Neural crest cell (in vitro differentiated cells): ENCODE results near the gene CLIP4. TPM values are rescaled to one million over a fixed set of nuclear protein-coding genes. Genes with fewer than 3 reads are reported as not detected.

Experiments
- DNase-seq: peaks from one replicate; pipeline ENCODE4 v3.0.0; 2021; ENCODE audit warnings: low read depth, mixed read lengths, low spot score
- H3K27ac Mint-ChIP-seq: one replicate; pipeline ENCODE4 v1.8.0; 2021; ENCODE audit warnings: mild to moderate bottlenecking, mixed read lengths; ENCODE audit not compliant: unreplicated experiment
- H3K27me3 Mint-ChIP-seq: 2 replicates; pipeline ENCODE4 v1.8.0; 2021; ENCODE audit warnings: low read depth, mild to moderate bottlenecking, mixed read lengths
- H3K36me3 Mint-ChIP-seq: 2 replicates; pipeline ENCODE4 v1.8.0; 2021; ENCODE audit warnings: low read depth, mild to moderate bottlenecking, mixed read lengths
- H3K4me1 Mint-ChIP-seq: 2 replicates; pipeline ENCODE4 v1.8.0; 2021; ENCODE audit warnings: mixed read lengths
- H3K4me3 Mint-ChIP-seq: one replicate; pipeline ENCODE4 v1.8.0; 2021; ENCODE audit warnings: mild to moderate bottlenecking, mixed read lengths
- H3K9me3 Mint-ChIP-seq: 2 replicates; pipeline ENCODE4 v1.8.0; 2021; ENCODE audit warnings: mixed read lengths
- total RNA-seq: library from RNA; stranded (reverse); gene quantifications from 2 replicates; pipeline ENCODE4 v1.2.1, GENCODE V29; 2021
- TF ChIP-seq, protein P1 (sequence below): fragments of 200-600 bp; sonication (generic); conservative IDR thresholded peaks from 2 replicates; pipeline ENCODE4 v1.5.0; 2021; ENCODE audit warnings: antibody characterized with exemption, mild to moderate bottlenecking

CLIP4 gene
- total RNA-seq, 1 donor from 2014 or later, result 14.5 TPM

DNA sequence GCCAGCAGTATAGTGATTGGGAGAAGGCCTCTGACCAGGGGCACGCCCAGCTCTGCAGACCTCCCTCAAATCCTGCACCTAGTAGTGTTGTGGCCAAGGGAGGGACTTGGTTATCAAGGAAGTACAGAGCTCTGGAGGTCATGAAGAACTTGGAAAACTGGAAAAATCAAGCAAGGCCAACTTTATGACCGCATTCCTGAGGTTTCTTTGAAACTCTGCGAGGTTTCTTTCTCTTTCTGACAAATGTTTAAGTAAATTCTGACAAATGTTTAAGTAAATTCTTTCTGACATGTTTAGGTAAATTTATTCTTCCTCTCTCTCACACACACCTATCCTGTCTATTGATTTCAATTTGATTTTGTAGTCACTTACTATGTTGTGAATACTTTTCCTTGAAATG, 31.0 kb downstream of the CLIP4 start:
- Mint-ChIP-seq H3K4me1 (no peaks in the 10 kb centered on the region), H3K27ac (no peak overlapping the region), H3K27me3 (no peaks in the 10 kb centered on the region), H3K4me3 (no peak overlapping the region), H3K9me3 (no peaks in the 10 kb centered on the region), H3K36me3 (peaks cover 17% of the 10 kb centered on the region)
- TF ChIP-seq, protein P1, sequence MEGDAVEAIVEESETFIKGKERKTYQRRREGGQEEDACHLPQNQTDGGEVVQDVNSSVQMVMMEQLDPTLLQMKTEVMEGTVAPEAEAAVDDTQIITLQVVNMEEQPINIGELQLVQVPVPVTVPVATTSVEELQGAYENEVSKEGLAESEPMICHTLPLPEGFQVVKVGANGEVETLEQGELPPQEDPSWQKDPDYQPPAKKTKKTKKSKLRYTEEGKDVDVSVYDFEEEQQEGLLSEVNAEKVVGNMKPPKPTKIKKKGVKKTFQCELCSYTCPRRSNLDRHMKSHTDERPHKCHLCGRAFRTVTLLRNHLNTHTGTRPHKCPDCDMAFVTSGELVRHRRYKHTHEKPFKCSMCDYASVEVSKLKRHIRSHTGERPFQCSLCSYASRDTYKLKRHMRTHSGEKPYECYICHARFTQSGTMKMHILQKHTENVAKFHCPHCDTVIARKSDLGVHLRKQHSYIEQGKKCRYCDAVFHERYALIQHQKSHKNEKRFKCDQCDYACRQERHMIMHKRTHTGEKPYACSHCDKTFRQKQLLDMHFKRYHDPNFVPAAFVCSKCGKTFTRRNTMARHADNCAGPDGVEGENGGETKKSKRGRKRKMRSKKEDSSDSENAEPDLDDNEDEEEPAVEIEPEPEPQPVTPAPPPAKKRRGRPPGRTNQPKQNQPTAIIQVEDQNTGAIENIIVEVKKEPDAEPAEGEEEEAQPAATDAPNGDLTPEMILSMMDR, result no peak
- DNase-seq, result no peak

- DNase-seq, result no peak
- H3K36me3 Mint-ChIP-seq, result peaks cover 26% of the 10 kb centered on the region
- no peaks in the 10 kb centered on the region for H3K27me3 Mint-ChIP-seq
- no peaks in the 10 kb centered on the region for H3K9me3 Mint-ChIP-seq
- no peak overlapping the region for H3K4me3 Mint-ChIP-seq
- TF ChIP-seq, protein P1, result no peak
- peak overlapping the region; percentile 43 for H3K27ac Mint-ChIP-seq
- no peaks in the 10 kb centered on the region for H3K4me1 Mint-ChIP-seq
Observed at GRCh38 chr2:29147963-29148362, 32.7 kb downstream of the CLIP4 start.

GRCh38 chr2:29154610-29155009, 39.4 kb downstream of the CLIP4 start:
- Mint-ChIP-seq H3K4me3 (no peak overlapping the region), H3K27ac (no peak overlapping the region), H3K27me3 (no peaks in the 10 kb centered on the region), H3K9me3 (no peaks in the 10 kb centered on the region), H3K4me1 (no peaks in the 10 kb centered on the region), H3K36me3 (peaks cover 31% of the 10 kb centered on the region)
- TF ChIP-seq, protein P1, result no peak
- no peak for DNase-seq

DNA sequence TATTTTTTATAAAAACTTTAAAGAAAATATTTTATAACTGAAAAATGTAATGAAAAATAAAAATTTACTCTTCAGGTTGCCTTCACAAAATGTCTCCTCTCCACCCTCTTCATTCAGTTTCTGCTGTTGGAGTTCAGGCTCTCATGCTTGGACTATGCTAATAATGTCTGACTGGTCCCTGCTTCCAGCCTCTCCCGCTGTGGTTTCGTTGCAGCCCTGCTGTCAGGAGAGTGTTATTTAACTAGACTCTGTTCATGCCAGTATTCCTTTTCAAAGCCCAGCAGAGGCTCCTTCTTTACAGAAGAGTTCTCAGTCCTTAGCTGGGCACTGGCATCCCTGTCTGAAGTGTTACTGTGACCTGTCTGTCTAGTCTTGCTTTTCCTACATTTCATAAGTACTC, 40.4 kb downstream of the CLIP4 start:
- TF ChIP-seq, protein P1, result no peak
- Mint-ChIP-seq H3K4me3 (no peak overlapping the region), H3K4me1 (no peaks in the 10 kb centered on the region), H3K27me3 (no peaks in the 10 kb centered on the region), H3K9me3 (no peaks in the 10 kb centered on the region), H3K36me3 (peaks cover 31% of the 10 kb centered on the region), H3K27ac (no peak overlapping the region)
- DNase-seq, result no peak

- Mint-ChIP-seq H3K9me3 (no peaks in the 10 kb centered on the region), H3K4me3 (no peak overlapping the region), H3K27me3 (no peaks in the 10 kb centered on the region), H3K36me3 (peaks cover 28% of the 10 kb centered on the region), H3K4me1 (no peaks in the 10 kb centered on the region), H3K27ac (no peak overlapping the region)
- DNase-seq, result no peak
- TF ChIP-seq, protein P1, result no peak
Observed at GRCh38 chr2:29157131-29157530, 41.9 kb downstream of the CLIP4 start.

DNA sequence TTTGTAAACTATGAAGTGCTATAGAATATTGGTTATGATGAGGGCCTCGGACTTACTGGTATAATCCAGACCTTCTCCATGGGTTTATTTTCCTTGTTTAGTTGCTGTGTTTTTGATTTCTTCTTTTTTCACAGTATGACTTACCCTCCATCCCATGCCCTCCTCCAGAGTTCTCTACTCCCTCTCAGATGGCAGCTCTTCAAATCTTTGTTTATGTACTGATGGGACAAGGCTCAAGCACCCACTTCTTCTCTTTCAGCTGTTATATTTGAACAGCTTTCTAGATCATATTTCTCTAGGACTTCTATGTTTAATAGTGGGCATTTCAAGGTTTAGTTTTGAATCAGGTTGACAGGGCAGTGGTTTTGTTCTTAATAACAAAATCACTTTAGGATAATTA, 43.9 kb downstream of the CLIP4 start:
- no peak for DNase-seq
- H3K4me3 Mint-ChIP-seq, result no peak overlapping the region
- H3K27me3 Mint-ChIP-seq, result no peaks in the 10 kb centered on the region
- H3K9me3 Mint-ChIP-seq, result no peaks in the 10 kb centered on the region
- H3K27ac Mint-ChIP-seq, result no peak overlapping the region
- H3K36me3 Mint-ChIP-seq, result peaks cover 14% of the 10 kb centered on the region
- H3K4me1 Mint-ChIP-seq, result no peaks in the 10 kb centered on the region
- TF ChIP-seq, protein P1, result no peak
